G401.6 (cell line): Measurements from ENCODE around the gene SCN7A.
"Not testable (repeated sequence)": the region's sequence is repeated elsewhere in the genome, so short reads cannot be mapped to it uniquely, and the experiment has no call there.

ENCODE experiments used
- FAIRE-seq: peaks from 2 replicates; lab custom pipeline; 2012; peaks lifted over from hg19 to GRCh38; lab: Jason Lieb, UNC

SCN7A gene

DNA sequence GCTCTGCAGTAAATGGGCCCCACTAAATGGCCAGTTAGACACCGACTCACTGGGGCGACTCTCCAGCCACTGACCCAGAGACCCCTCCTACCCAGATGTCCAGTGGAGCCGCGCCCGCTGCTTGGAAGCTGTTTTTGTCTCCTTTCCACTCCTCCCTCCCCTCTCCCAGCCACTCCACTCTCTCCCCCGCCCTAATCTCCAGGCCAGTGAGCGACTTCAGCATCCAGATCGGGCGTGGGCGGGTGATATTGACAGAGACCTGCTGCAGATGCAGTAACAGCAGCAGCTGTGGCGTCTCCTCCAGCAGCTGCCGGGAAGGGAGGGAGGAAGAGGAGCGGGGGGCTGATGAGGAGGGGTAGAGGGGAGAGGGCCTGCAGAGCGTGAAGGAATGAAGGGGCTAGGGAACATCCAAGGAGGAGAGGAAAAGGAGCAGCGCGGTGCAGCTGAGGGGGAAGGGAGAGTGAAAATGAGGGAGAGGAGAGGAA lies at the start of gene SCN7A:
Gene SCN7A, minus strand, starts transcription at position 110 of the 485 bp plus-strand sequence. CDS start 16,553 bp downstream, outside the sequence.
- no peak for FAIRE-seq

GRCh38 chr2:166539340-166540162 lies 45.5 kb upstream of the SCN7A start:
- FAIRE-seq = no peak

- no peak for FAIRE-seq
These were observed 42.1 kb upstream of the SCN7A start for GRCh38 chr2:166536111-166536510.

GRCh38 chr2:166521155-166521554 lies 27.1 kb upstream of the SCN7A start:
- FAIRE-seq = no peak

DNA sequence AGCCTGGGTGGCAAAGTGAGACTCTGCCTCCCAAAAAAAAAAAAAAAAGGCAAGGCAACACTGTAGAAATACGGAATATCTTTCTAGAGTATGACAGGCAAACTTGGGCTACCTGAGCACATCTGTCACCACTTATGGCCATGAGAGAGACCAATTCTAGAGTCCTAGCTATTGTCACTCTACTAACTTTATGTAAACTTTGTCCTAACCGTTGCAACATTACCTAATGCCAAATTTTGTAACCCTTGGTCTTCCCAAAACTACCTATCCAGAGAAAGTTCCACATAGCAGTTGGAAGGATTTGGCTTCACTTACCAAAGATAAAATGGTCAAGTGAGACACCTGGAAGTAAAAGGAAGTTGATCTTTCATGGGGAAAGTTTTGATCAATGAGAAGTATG lies 26.6 kb upstream of the SCN7A start:
- FAIRE-seq = no peak

DNA sequence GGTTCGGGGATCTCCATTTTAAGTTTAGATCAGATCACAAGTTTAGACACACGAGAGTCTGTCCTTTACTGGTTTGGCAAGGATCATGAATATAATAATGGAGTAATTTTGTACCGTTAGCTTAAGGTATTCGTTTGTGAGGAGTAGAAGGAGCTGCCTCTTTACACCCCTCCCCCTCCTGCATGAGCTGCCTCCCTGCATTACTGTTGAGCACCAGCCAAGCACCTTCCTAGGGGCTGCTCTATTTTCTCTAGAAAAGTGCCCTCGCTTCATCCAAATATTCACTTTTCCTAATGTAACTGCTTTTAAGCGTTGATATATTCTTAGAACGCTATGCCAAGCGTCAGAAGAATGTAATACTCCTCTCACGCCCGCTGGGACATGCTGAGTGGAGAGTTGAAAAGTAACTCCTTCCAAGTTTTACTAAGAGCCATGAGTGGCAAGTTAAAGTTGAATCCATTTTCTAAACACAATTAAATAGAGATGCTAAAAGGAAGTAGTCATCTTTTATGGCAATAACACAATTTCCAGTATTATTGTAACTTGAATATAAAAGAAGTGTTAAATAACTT lies 25.4 kb upstream of the SCN7A start:
- FAIRE-seq = no peak

GRCh38 chr2:166518634-166519390 lies 24.8 kb upstream of the SCN7A start:
- no peak for FAIRE-seq

DNA sequence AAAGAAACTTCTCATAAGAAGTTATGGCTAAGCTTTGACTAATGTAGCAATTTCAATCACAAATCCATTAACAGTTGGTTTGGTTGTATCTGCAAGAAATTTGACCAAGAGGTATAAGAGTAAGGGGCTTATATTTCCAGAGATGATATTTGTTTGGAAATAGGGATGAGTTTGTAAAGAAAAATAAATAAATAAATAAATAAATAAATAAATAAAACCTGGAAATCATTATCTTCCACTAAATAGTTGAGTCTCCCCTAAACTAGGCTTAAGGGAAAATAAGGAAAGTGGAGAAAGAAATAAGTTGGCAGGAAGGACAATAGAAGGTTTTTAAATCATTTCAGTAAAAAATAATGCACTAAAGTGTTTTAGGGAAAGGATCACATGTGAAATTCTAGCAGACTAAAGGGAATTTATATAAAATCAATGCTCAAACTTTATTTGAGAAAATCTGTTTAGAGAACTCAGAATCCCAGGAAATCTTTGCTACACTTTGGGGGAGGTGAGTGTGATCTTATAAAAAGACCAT lies 23.5 kb upstream of the SCN7A start:
- no peak for FAIRE-seq

GRCh38 chr2:166516712-166517303 lies 22.8 kb upstream of the SCN7A start:
- FAIRE-seq = no peak

GRCh38 chr2:166513952-166514351 lies 19.9 kb upstream of the SCN7A start:
- no peak for FAIRE-seq

DNA sequence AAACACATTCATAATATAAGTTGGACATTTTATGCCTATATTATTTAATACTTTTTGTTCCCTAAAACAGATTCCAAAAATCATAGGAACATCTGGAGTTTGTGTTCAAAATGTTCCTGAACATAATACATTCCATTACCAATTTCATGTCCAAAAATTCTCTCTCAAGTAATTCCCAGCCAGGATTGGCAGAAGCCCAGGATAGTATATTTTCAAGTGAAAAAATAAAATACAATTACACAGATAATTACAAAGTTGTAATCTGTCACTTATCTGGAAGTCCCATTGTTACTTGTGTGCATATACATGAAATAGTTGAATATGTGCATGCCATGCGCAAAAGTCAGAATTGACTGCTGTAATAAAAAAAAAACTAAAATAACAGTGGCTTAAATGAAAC lies 5.2 kb upstream of the SCN7A start:
- no peak for FAIRE-seq

DNA sequence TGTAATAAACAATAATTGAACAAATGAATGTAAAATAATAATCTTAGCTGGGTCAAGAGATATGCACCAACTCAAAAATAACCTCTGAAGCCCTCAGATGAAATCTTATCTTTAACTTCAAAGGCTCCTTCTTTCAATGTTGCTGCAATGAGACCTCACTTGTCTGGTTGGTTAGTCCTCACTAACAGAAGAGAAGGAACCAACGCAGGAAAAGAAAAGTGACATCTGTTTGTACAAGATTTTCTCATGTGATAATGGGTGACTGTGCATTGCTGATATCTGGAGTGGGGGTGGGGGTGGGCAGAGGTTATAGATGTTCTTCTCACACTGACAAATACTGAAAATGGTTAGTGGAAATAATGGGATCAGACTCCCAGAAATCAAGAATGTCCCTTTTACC lies 2.6 kb downstream of the SCN7A start:
- FAIRE-seq = no peak

GRCh38 chr2:166487171-166487570 lies 6.9 kb downstream of the SCN7A start:
- no peak for FAIRE-seq

DNA sequence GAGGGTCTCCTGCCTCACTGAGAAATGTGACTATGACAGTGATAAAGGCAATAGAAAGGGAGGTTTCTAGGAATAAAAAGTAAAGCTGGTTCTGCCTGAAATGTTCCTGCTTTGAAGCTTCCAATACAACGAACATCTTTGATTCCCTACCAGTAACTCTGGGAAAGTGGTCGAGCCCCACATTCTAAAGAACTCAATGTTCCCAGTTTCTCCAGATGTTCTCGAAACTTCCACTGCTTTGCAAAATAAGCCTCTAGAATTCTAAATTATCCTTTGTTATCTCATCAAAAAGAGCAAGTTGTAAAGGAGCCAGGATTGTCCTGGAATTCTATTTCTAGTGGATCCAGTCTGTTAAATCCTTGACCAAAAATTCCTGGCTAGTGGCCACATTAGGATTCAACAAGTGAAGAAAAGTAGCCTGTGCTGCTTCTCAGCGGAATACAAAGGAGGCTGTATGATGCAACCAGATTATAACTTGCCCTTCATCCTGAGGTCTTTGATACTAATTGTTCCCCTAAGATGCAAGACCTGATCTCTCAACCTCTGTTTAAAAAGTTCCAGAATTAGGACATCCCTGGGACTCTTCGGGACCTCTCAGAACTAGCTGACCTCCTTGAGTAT lies 8.4 kb downstream of the SCN7A start:
- FAIRE-seq = no peak

GRCh38 chr2:166472332-166472731 lies 21.7 kb downstream of the SCN7A start:
- FAIRE-seq = no peak

DNA sequence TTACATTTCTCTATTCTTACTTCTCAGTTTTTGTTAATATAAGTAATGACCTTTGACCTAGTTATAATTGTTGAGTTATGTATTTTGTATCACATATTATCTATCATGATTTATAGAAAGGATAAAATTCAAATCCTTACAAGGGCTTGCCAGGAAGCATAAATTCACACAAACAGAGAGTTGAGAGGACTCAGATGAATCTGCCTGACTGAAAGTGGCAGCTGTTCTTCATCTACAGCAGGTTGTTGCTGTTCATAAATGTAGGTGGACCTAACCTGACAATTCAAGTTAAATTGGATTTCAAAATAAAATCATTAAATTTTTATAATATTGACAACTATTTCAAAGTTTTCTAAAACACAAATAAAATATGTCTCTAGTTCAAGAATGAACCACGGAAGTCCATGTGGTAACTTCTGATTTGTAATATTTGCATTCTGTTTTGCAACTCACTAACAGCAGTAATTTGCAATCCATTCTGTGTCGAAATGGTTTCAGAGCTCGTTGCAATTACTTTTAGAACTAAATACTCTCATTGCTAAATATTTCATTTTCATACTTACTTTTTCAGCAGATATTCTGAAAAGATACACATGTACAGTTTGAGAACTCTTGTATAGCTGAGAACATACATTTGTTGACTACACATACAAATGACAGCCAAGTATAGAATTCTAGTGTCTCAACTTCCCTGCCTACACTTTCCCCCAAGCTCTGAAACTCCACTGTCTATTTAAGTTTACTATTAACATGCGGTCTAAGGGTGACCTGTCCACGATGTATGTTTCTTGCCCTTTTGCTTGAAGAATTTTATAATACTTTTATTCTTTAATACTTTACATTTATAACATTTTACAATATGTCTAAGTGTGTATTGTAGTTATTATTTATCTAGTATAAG lies 25.7 kb downstream of the SCN7A start:
- no peak for FAIRE-seq

GRCh38 chr2:166464187-166464586 lies 29.9 kb downstream of the SCN7A start:
- FAIRE-seq = no peak

DNA sequence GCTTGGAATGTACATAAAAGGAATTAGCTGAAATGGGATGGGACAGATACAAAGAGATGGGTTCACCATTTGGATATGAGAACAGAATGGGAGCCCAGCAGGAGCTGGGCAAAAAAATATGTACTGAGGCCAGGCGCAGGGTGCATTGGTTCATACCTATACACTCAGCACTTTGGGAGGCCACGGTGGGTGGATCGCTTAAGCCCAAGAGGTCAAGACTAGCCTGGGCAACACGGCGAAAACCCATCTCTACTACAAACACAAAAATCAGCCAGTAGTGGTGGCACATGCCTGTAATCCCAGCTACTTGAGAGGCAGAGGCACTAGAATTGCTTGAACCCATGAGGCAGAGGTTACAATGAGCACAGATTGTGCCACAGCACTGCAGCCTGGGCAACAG lies 30.4 kb downstream of the SCN7A start:
- no peak for FAIRE-seq

DNA sequence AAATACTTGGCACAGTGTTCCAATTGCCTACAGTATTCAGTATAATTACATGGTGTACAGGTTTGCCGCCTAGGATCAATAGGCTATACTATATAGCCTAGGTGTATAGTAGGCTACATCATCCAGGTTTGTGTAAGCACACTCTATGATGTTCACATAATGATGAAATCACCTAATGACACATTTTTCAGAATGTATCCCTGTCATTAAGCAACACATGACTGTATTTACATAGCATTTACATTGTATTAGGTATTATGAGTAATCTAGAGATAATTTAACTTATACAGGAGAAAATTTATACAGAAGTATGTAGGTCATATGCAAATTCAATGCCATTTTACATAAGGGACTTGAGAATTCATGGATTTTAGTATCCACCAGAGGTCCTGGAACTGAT lies 35.4 kb downstream of the SCN7A start:
- no peak for FAIRE-seq

GRCh38 chr2:166455823-166456222 lies 38.2 kb downstream of the SCN7A start:
- FAIRE-seq = not testable (repeated sequence)
